Ramos (cell line): Measurements from ENCODE around the gene PAX2.

ENCODE experiments used
- in situ Hi-C: fragments of 300-500 bp; cut with MboI; formaldehyde crosslinking; loops from one replicate; pipeline ENCODE4 v1.14.3; 2022; ENCODE audit warnings: low sequenced_read_pairs; ENCODE audit not compliant: unreplicated experiment

PAX2 gene

DNA sequence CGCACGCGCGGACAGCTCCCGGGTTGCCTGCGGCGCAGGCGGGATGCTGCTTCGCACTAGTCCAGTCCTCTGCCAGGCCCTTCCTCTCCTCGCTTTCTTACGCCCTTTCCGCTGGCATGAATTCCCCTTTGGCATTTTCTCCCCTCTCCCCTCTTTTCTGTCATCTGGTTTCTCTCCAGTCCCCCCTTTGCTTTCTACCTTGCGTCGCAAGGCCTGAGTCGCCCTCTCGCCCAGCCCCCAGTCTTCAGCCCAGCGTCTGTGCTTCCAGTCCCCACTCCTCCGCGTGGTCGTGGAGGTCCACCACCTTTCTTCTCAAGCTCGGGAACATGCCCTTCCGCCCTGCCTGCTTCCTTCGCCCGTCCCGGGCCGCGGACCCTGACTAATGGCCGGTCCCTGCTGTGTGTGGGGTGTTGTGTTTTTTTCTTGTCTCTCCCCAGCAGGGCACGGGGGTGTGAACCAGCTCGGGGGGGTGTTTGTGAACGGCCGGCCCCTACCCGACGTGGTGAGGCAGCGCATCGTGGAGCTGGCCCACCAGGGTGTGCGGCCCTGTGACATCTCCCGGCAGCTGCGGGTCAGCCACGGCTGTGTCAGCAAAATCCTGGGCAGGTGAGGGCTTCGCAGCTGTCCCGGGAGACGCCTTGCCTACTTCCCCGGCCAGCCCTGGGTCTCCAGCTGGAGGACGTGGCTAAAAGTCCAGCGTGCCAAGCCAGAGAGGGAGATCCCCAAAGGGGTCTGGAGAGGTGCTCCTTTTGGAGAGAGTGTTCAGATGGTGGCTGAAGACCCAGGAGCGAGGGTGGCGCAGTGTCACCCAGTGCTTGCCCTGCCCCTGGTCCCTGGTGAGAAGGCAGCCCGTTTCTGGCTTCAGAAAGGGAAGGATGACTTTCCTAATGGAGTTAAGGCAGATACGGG lies 4.2 kb downstream of the PAX2 start:
- in situ Hi-C loops = no loop called here

- in situ Hi-C loops = no loop called here
Observed at GRCh38 chr10:100750291-100751210, 5.2 kb downstream of the PAX2 start.

DNA sequence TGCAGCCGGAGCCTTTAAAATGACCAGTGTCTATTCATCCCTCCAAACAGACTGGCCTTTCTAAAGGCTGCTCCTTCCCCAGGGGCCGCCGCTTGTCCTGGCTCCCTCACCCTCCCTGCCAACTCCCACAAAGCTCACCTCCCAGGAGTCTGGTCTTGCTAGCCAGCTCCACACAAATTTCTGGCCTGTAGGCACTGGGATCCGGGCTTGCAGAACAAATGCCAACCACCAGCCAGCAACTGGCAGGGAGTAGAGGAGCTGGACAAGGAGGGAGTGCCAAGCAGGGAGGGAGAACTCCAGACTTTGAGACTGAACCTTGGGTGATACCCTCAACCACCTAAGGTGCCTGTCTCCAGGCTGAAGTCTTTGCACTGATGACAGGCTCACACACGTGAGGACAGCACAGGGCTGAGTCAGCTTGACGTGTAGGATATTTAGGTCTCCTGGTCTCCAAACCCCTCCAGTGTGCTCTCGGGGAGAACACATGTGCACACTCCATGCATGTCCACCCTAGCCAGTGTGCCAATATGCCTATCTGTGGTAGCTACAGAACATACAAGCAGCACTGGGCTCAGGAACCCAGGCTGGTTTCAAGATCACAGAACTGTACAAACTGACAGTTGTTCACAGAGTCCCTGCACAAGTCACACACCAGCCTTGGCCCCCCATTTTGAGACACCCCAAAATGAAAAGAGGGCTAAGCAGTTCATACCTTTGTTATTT lies 6.0 kb downstream of the PAX2 start:
- in situ Hi-C loops = no loop called here

GRCh38 chr10:100755821-100756220 lies 10.4 kb downstream of the PAX2 start:
- in situ Hi-C loops = no loop called here

DNA sequence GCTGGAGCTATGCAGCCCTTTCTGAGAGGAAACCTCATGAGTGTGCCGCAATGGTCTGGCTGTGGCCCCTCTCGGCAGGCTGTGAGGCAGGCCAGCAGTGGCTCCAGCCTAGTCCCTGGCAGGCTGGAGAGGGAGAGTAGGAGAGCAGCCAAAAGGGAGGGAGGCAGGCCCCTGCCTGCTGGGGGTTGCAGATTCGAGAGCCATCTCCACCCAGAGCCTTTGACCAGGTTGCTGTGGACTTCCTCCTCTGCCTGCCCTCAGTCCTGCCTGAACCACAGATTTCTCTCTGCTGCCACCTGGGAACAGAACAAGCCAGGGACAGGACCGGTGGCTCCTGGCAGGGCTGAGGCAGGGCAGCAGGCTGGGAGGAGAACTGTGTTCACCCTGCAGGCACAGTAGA lies 13.9 kb downstream of the PAX2 start:
- in situ Hi-C loops = no loop called here

- in situ Hi-C loops = no loop called here
Observed at GRCh38 chr10:100760726-100761125, 15.3 kb downstream of the PAX2 start.

DNA sequence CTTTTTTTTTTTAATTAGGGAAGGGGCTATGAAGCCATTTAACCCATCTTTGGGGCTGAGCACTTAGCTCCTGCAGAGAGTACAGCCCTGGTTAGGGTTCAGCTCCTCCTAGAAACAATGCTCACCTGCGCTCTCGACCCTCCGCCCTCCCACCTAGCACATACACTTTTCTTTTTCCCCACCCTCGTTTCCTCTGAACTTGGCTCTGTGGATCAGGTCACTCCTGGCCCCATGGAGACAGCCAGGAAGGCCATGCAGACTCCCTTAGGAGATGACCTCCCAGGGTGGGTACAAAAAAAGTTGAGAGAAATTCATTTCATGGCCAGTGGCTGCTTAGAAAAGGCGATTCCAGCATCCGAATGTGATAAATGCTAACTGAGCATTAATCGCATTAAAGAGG lies 15.8 kb downstream of the PAX2 start:
- in situ Hi-C loops = no loop called here

- in situ Hi-C loops = no loop called here
Observed at GRCh38 chr10:100763043-100763747, 17.8 kb downstream of the PAX2 start.

- in situ Hi-C loops = no loop called here
Observed at GRCh38 chr10:100766693-100767421, 21.5 kb downstream of the PAX2 start.

DNA sequence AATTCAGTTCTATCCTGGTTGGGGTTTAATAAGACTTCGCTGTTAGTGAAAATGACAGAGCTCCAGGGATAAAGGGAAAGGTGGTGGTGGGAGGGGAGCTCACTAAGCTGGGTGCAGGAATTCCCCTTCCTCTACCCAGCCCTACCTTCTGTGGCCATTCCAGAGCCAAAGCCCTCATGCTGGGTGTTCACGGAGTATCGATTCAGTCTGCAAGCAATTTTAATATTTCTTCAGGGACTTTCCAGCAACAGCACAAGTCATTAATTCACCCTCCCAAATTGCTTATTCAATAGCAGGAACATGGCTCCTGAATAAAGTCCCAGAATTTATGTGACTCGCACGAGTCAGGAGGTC lies 22.0 kb downstream of the PAX2 start:
- in situ Hi-C loops = no loop called here

DNA sequence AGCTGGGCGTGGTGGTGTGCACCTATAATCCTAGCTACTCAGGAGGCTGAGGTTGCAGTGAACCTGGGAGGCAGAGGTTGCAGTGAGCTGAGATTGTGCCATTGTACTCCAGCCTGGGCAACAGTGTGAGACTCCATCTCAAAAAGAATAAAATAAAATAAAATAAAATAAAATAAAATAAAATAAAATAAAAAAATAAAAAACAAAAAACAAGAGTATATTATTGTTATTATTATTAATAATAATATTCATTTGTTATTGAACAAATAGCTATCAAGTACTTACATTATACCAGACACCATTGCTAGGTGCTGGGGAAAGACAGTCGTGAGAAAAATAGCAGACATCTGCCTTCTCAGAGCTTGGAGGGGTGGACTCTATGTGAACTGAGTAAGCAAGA lies 24.1 kb downstream of the PAX2 start:
- in situ Hi-C loops = no loop called here

- in situ Hi-C loops = no loop called here
Observed at GRCh38 chr10:100773646-100774045, 28.3 kb downstream of the PAX2 start.

- in situ Hi-C loops = no loop called here
Observed at GRCh38 chr10:100774223-100774622, 28.8 kb downstream of the PAX2 start.

- in situ Hi-C loops = no loop called here
Observed at GRCh38 chr10:100774876-100775275, 29.5 kb downstream of the PAX2 start.

- in situ Hi-C loops = no loop called here
Observed at GRCh38 chr10:100775386-100775785, 30.0 kb downstream of the PAX2 start.

GRCh38 chr10:100775871-100776270 lies 30.5 kb downstream of the PAX2 start:
- in situ Hi-C loops = no loop called here

- in situ Hi-C loops = no loop called here
Observed at GRCh38 chr10:100776671-100777070, 31.3 kb downstream of the PAX2 start.

DNA sequence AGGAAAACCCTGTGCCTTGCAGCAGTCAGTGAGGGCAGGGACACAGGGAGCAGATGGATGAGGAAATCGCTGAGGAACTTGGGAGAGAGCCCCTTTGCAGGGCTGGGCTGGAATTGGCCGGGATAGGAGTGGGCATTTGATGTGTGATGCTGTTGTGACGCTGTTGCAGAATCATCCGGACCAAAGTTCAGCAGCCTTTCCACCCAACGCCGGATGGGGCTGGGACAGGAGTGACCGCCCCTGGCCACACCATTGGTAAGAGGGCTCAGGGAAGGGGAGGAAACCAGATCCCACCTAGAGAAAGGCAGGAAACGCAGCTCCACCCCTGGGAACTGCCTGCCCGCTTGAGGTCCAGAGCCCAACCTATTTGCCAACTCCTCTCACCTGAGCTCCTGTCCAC lies 33.9 kb downstream of the PAX2 start:
- in situ Hi-C loops = no loop called here

DNA sequence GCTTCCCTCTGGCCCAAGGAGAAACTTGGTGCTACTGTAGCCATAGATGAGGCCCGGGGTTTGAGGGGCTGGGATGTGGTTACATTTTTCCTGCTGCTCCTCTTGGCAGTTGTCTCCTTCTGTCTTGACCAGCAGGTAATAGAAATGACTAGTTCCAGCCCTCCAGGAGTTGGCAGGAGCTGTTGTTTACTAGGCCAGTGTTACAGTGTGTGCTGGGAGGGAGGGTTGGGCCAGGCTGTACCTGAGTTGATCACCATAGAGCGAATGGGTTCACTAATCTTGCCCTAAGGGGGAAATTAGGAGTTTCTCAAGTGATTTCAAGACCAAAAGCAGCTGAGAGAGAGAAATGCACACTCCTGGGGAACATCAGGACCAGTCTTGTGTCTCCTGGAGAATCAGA lies 34.9 kb downstream of the PAX2 start:
- in situ Hi-C loops = no loop called here
